OCI-M1 (cell line): Measurements from ENCODE around the gene KRTAP17-1.
"Not testable (repeated sequence)": the region's sequence is repeated elsewhere in the genome, so short reads cannot be mapped to it uniquely, and the experiment has no call there.

Source experiments
- DNase-seq: peaks from one replicate; lab custom pipeline; 2025; lab: John Stamatoyannopoulos, UW

Gene KRTAP17-1

GRCh38 chr17:41302981-41303380 is 12.5 kb downstream of the KRTAP17-1 start:
- no peak for DNase-seq

GRCh38 chr17:41301916-41302901 is 13.3 kb downstream of the KRTAP17-1 start, which contains the start of gene KRTAP29-1:
Gene KRTAP29-1, minus strand, starts transcription at chr17:41302851. Its CDS starts 0 bp downstream, at chr17:41302851.
- no peak for DNase-seq

- no peak for DNase-seq
Observed at GRCh38 chr17:41301204-41301790, 14.2 kb downstream of the KRTAP17-1 start.

- DNase-seq, result no peak
Observed at GRCh38 chr17:41298458-41299135, 16.9 kb downstream of the KRTAP17-1 start.

- DNase-seq, result no peak
Observed at GRCh38 chr17:41296846-41297245, 18.7 kb downstream of the KRTAP17-1 start.

- no peak for DNase-seq
Observed at GRCh38 chr17:41294016-41294415, 21.5 kb downstream of the KRTAP17-1 start.

- DNase-seq, result no peak
Observed at GRCh38 chr17:41287050-41287449, 28.5 kb downstream of the KRTAP17-1 start.

- no peak for DNase-seq
Observed at GRCh38 chr17:41284546-41284945, 31.0 kb downstream of the KRTAP17-1 start.

- no peak for DNase-seq
Observed at GRCh38 chr17:41284043-41284442, 31.5 kb downstream of the KRTAP17-1 start.

GRCh38 chr17:41278176-41278955 is 37.1 kb downstream of the KRTAP17-1 start:
- DNase-seq, result no peak

GRCh38 chr17:41275648-41276190 is 39.8 kb downstream of the KRTAP17-1 start, which contains the start of gene KRTAP9-7:
Gene KRTAP9-7, plus strand, starts transcription at chr17:41275698. Its CDS starts 0 bp downstream, at chr17:41275698.
- not testable (repeated sequence) for DNase-seq

GRCh38 chr17:41271858-41272257 is 43.7 kb downstream of the KRTAP17-1 start:
- no peak for DNase-seq

- not testable (repeated sequence) for DNase-seq
Observed at GRCh38 chr17:41271323-41271722, 44.2 kb downstream of the KRTAP17-1 start.

- DNase-seq, result no peak
Observed at GRCh38 chr17:41267711-41268110, 47.8 kb downstream of the KRTAP17-1 start.

- no peak for DNase-seq
Observed at GRCh38 chr17:41265078-41265477, 50.4 kb downstream of the KRTAP17-1 start, which contains the start of gene KRTAP9-6. Gene KRTAP9-6, plus strand, starts transcription at chr17:41265378. Its CDS starts 0 bp downstream, at chr17:41265378.
